IMR-90 (cell line): ENCODE data around the gene PPP6C.

Experiments used
- MXI1 ChIP-seq: IDR thresholded peaks from 2 replicates; pipeline ENCODE4 v1.6.1; 2012; ENCODE audit warnings: low read depth, mild to moderate bottlenecking, low read length, moderate library complexity, borderline replicate concordance
- TF ChIP-seq, protein P1 (sequence below): conservative IDR thresholded peaks from 2 replicates; pipeline ENCODE4 v1.5.1; 2012; ENCODE audit warnings: mild to moderate bottlenecking, low read depth, low read length, improper control_type of control experiment

- TF ChIP-seq, protein P1, sequence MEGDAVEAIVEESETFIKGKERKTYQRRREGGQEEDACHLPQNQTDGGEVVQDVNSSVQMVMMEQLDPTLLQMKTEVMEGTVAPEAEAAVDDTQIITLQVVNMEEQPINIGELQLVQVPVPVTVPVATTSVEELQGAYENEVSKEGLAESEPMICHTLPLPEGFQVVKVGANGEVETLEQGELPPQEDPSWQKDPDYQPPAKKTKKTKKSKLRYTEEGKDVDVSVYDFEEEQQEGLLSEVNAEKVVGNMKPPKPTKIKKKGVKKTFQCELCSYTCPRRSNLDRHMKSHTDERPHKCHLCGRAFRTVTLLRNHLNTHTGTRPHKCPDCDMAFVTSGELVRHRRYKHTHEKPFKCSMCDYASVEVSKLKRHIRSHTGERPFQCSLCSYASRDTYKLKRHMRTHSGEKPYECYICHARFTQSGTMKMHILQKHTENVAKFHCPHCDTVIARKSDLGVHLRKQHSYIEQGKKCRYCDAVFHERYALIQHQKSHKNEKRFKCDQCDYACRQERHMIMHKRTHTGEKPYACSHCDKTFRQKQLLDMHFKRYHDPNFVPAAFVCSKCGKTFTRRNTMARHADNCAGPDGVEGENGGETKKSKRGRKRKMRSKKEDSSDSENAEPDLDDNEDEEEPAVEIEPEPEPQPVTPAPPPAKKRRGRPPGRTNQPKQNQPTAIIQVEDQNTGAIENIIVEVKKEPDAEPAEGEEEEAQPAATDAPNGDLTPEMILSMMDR, result no peak
- TF ChIP-seq MXI1, result no peak
These were observed 8.7 kb downstream of the PPP6C start for GRCh38 chr9:125180876-125181275.
